Panc1 (cell line): ENCODE data around the gene SLC38A1. TPM values are rescaled to one million over a fixed set of nuclear protein-coding genes. Genes with fewer than 3 reads are reported as not detected.

Experiments used
- total RNA-seq: library from RNA; stranded (reverse); gene quantifications from one replicate; pipeline ENCODE4 v1.2.1, GENCODE V29; 2021; ENCODE audit not compliant: unreplicated experiment

SLC38A1 gene
- total RNA-seq, 1 experiment from 2014 or later: 127 TPM

Other genes with a start within 250 kb of the SLC38A1 start
- 341 TPM for gene SLC38A2, start 103.7 kb upstream of the SLC38A1 start, total RNA-seq